Activated B cell treated with CpG ODN at 0.5 μM for 24 hours (primary cell): ENCODE results near the gene MRPL17. TPM values are rescaled to one million over a fixed set of nuclear protein-coding genes. Genes with fewer than 3 reads are reported as not detected.
"Not testable (repeated sequence)": the region's sequence is repeated elsewhere in the genome, so short reads cannot be mapped to it uniquely, and the experiment has no call there.

Experiments used
- ATAC-seq: fragments of 200-7000 bp; cut with Tn5 transposase; one replicate; pipeline ENCODE4 v1.10.0; 2021; ENCODE audit warnings: low read depth, mild to moderate bottlenecking, moderate library complexity
- CTCF ChIA-PET: fragments of 350-600 bp; sonication (Branson Sonifier 250); formaldehyde crosslinking; loops from one replicate; lab custom pipeline; 2021; ENCODE audit warnings: antibody characterized with exemption; lab: Charles Lee
- POLR2A ChIA-PET: fragments of 350-600 bp; sonication (Branson Sonifier 250); formaldehyde crosslinking; loops from one replicate; lab custom pipeline; 2021; ENCODE audit warnings: antibody characterized with exemption; lab: Charles Lee
- DNase-seq: peaks from one replicate; pipeline ENCODE4 v3.0.0; 2022
- H3K27ac Mint-ChIP-seq: one replicate; pipeline ENCODE4 v1.8.0; 2020; ENCODE audit warnings: mixed read lengths
- H3K27me3 Mint-ChIP-seq: one replicate; pipeline ENCODE4 v1.8.0; 2021; ENCODE audit warnings: mixed read lengths
- H3K36me3 Mint-ChIP-seq: one replicate; pipeline ENCODE4 v1.8.0; 2021; ENCODE audit warnings: low read depth, mixed read lengths
- H3K4me1 Mint-ChIP-seq: one replicate; pipeline ENCODE4 v1.8.0; 2021; ENCODE audit warnings: mixed read lengths
- H3K4me3 Mint-ChIP-seq: one replicate; pipeline ENCODE4 v1.8.0; 2020; ENCODE audit warnings: mild to moderate bottlenecking, mixed read lengths
- H3K9me3 Mint-ChIP-seq: one replicate; pipeline ENCODE4 v1.8.0; 2020; ENCODE audit warnings: mixed read lengths
- CTCF ChIP-seq: fragments of 200-600 bp; IDR thresholded peaks from one replicate; pipeline ENCODE4 v1.8.0; 2022; ENCODE audit warnings: antibody characterized with exemption, mild to moderate bottlenecking
- intact Hi-C: fragments of 100-400 bp; cut with micrococcal nuclease; formaldehyde crosslinking; loops from one replicate; pipeline ENCODE4 v1.15.1; 2024
- total RNA-seq: library from RNA; stranded (reverse); gene quantifications from 2 replicates; pipeline ENCODE4 v1.2.3, GENCODE V29; 2022

The MRPL17 gene
- total RNA-seq, 1 donor from 2014 or later: 34.1 TPM

- Mint-ChIP-seq H3K4me1 (peaks cover 42% of the 10 kb centered on the region), H3K36me3 (peaks cover 68% of the 10 kb centered on the region), H3K9me3 (peaks cover 2% of the 10 kb centered on the region), H3K27me3 (no peaks in the 10 kb centered on the region), H3K4me3 (no peak overlapping the region), H3K27ac (peak overlapping the region; percentile 32)
- TF ChIP-seq CTCF: no peak
- intact Hi-C loops: no loop called here
- ATAC-seq (no peak), DNase-seq (no peak)
- CTCF ChIA-PET: interaction anchor here (1.2 to 2.1 kb wide), 3 partner anchors 15 to 35 kb away, joined by 4 to 6 read pairs (median 5); no protein-coding TSS in a partner anchor
- POLR2A ChIA-PET: interaction anchor here (1.3 kb wide), 1 partner anchor 25 kb away, joined by 3 read pairs; no protein-coding TSS in a partner anchor
These were observed 38.2 kb upstream of the MRPL17 start for GRCh38 chr11:6721343-6721742.

- ATAC-seq (no peak), DNase-seq (no peak)
- H3K4me3 Mint-ChIP-seq: no peak overlapping the region
- no peak for TF ChIP-seq CTCF
- H3K27me3 Mint-ChIP-seq: no peaks in the 10 kb centered on the region
- peaks cover 2% of the 10 kb centered on the region for H3K9me3 Mint-ChIP-seq
- CTCF ChIA-PET: interaction anchor here (0.7 to 1.1 kb wide), 4 partner anchors 13 to 340 kb away, joined by 3 to 4 read pairs (median 3); no protein-coding TSS in a partner anchor
- POLR2A ChIA-PET: no interaction called here
- intact Hi-C loops: no loop called here
- H3K27ac Mint-ChIP-seq: no peak overlapping the region
- H3K4me1 Mint-ChIP-seq: peaks cover 34% of the 10 kb centered on the region
- peaks cover 69% of the 10 kb centered on the region for H3K36me3 Mint-ChIP-seq
These were observed 36.4 kb upstream of the MRPL17 start for GRCh38 chr11:6719576-6719975.

GRCh38 chr11:6717426-6717825 lies 34.3 kb upstream of the MRPL17 start:
- no peak overlapping the region for H3K27ac Mint-ChIP-seq
- ATAC-seq (no peak), DNase-seq (no peak)
- ChIA-PET POLR2A (no interaction called here), CTCF (interaction anchor here (5.8 kb wide), 1 partner anchor 39 kb away, joined by 55 read pairs; no protein-coding TSS in a partner anchor)
- intact Hi-C loops: no loop called here
- H3K9me3 Mint-ChIP-seq: peaks cover 2% of the 10 kb centered on the region
- peaks cover 25% of the 10 kb centered on the region for H3K4me1 Mint-ChIP-seq
- H3K4me3 Mint-ChIP-seq: no peak overlapping the region
- peaks cover 59% of the 10 kb centered on the region for H3K36me3 Mint-ChIP-seq
- H3K27me3 Mint-ChIP-seq: no peaks in the 10 kb centered on the region
- TF ChIP-seq CTCF: no peak

- DNase-seq, H3K27ac Mint-ChIP-seq, POLR2A ChIA-PET, H3K27me3 Mint-ChIP-seq, ATAC-seq, H3K4me3 Mint-ChIP-seq, H3K9me3 Mint-ChIP-seq: not testable (repeated sequence)
- Mint-ChIP-seq H3K36me3 (peaks cover 30% of the 10 kb centered on the region), H3K4me1 (peaks cover 10% of the 10 kb centered on the region)
- intact Hi-C loops: loop anchor here (1.0 kb wide), 1 partner anchor 46 kb away; no protein-coding TSS in a partner anchor
- CTCF ChIA-PET: interaction anchor here (0.8 to 1.4 kb wide), 2 partner anchors 45 to 46 kb away, joined by 4 to 6 read pairs; no protein-coding TSS in a partner anchor
These were observed 28.4 kb upstream of the MRPL17 start for GRCh38 chr11:6711552-6711951.

GRCh38 chr11:6708876-6709275 lies 25.7 kb upstream of the MRPL17 start:
- CTCF ChIA-PET: interaction anchor here (0.9 to 2.8 kb wide), 3 partner anchors 46 to 331 kb away, joined by 3 to 9 read pairs (median 4); no protein-coding TSS in a partner anchor

More at GRCh38 chr11:6708876-6709275, 25.7 kb upstream of the MRPL17 start:
- POLR2A ChIA-PET: no interaction called here
- Mint-ChIP-seq H3K27me3 (no peaks in the 10 kb centered on the region), H3K4me1 (peaks cover 19% of the 10 kb centered on the region), H3K9me3 (no peaks in the 10 kb centered on the region), H3K36me3 (peaks cover 18% of the 10 kb centered on the region), H3K4me3 (no peak overlapping the region), H3K27ac (peak overlapping the region; percentile 51)
- ATAC-seq (no peak), DNase-seq (no peak)
- intact Hi-C loops: no loop called here
- TF ChIP-seq CTCF: no peak
